Esophagus mucosa (tissue), 1 donor: ENCODE results near the gene TIMP3. TPM values are rescaled to one million over a fixed set of nuclear protein-coding genes. Genes with fewer than 3 reads are reported as not detected.
A peak's percentile ranks its signal among the peaks of the same experiment; 100 is the strongest.

Experiments
- ATAC-seq: fragments of 200-7000 bp; cut with Tn5 transposase; one replicate; pipeline ENCODE4 v1.9.1; 2020
- total RNA-seq: library from RNA; stranded (reverse); gene quantifications from one replicate; pipeline ENCODE4 v1.2.4, GENCODE V29; 2023
- donor health status: DM: yes; HTN: yes; CAD: no.

The TIMP3 gene
- total RNA-seq, 1 donor from 2014 or later, result 20.1 TPM

DNA sequence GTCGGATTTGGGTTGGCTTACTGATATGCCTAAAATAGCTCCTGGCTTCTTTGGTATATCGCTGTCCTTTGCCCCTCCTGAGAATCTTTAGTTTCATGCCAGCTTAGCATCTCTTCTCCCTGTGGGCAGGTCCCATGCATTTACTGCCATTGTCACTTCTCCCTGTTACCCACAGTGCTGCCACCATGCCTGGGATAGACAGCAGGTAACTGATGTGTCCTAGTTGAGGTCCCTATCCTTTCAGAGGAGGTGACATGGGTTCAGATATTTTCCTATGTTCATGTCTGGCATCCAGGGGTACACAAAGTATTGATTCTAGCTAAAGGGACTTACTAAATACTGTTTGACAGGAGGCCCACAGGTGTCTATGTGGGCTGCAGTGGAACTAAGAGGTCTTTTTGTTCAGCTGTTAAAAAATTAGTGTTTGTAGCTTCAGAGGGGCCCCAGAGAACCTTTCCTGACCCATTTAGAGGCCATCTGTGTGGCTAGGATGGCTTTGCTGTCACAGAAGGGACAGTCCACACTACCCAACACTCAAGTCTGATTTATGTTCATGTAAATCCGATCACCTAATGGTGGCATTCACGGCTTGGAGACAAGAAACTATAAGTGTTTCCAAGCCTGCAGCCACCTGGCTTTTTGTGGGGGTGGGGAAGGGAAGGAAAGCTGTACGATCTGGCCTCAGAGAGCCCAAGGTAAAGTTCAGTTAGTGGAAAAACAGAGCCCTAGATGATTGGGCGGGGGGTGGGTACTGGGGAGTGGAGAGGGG lies 8.5 kb downstream of the TIMP3 start:
- ATAC-seq, result no peak

GRCh38 chr22:32810555-32811133 lies 9.1 kb downstream of the TIMP3 start:
- no peak for ATAC-seq

DNA sequence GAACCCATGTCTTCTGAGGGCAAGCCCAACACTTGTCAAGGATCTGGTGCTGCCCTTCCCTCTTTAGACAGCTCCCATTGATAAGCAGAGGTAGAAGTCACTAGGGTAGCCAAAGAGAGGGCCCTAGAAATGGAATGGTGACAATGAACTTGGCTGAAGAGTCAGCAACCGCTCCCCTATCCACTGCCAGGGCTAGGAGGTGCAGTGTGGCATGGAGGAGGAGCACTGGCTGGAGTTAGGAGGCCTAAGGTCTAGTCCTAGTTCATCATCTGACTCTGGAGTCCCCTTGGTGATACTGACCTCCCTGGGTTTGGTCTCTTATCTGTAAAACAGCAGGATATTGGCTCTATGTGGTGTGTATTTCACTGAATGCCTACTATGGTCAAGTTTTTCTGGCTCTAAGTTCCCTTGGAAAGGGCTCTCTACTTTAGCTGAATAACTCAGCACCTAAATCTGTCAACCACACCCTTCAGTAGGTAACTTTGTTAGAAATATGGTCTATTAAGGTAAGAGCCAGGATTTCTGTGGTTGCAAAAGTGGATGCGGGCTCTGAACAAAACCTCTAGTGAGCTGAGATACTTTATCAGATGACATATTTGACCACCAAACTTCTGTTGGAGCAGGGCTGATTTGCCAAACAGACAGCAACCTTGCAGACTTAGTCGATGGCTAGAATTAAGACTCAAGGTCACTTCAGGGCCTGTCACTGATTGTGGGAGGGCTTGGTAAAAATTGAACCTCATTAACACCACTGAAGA lies 10.5 kb downstream of the TIMP3 start:
- ATAC-seq, result no peak

DNA sequence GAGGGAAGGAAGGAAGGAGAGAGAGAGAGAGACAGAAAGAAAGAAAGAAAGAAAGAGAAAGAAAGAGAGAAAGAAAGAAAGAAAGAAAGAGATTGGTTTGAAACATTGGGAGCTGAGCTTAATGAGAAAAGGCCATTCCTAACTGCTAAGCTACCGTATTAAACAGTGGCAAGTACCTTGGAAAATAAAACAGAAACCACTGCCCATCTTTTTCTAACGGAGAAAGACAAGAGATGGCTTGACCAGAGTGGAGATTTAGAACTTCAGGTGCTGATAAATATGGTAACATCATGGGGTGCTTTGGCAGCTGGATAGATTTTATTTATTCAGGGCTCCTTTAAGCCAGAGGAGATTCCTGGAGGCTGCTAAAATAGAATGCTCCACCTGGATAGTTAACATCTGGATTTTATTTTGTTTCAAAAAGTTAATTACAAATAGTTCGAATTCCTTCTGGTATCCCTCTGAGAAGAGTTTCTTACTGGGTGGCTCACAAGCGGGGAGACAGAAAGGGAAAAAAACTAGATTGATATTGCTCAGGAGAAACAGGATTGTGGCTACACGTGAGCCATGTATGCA lies 12.9 kb downstream of the TIMP3 start:
- no peak for ATAC-seq

- no peak for ATAC-seq
These were observed 13.6 kb downstream of the TIMP3 start for GRCh38 chr22:32815059-32815458.

DNA sequence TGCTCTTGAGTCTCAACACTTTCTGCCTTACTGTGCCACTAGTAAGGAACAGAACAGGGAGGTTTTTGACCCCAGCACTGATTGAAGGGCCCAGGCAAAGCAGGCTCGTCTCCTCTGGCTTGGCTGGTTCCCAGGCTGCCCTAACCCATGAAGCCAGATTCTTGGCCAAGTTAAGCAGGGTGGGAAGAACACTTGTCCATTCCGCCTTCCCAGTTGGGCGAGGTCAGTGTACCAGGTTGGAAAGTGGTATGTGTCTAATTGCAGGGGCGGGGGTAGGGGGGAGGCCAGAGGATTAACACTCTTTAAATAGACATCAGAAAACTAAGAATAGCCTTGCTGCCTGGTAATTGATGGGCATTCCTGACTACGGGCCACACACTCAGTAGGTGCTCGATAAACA lies 14.4 kb downstream of the TIMP3 start:
- no peak for ATAC-seq

DNA sequence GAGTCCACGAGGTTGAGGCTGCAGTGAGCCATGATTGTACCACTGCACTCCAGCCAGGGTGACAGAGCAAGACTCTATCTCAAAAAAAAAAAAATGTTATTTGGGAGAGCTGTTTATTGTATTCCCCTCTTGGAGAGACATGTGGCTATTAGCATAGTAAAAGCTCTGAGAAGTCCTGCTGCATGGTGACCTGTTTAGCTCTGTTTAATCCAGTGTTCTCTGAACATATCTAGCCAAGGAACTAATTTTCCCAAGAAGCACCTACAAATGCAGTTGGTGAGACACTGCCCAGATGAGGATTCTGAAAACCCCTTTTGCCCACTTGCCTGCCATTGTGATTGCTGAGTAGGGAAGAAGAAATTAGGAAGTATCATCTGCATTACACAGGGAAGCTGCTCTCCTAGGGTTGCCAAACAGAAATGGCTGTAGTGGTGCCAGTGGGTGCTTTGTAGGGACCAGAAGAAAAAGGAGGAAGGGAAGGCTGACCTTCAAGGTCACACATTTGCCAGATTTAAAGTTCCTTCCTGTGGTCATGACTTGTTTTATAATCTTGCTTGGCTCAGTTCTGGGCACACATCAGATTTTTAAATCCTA lies 15.7 kb downstream of the TIMP3 start:
- ATAC-seq, result no peak

GRCh38 chr22:32818446-32819115 lies 17.1 kb downstream of the TIMP3 start:
- ATAC-seq, result no peak

GRCh38 chr22:32819120-32819519 lies 17.6 kb downstream of the TIMP3 start:
- no peak for ATAC-seq

DNA sequence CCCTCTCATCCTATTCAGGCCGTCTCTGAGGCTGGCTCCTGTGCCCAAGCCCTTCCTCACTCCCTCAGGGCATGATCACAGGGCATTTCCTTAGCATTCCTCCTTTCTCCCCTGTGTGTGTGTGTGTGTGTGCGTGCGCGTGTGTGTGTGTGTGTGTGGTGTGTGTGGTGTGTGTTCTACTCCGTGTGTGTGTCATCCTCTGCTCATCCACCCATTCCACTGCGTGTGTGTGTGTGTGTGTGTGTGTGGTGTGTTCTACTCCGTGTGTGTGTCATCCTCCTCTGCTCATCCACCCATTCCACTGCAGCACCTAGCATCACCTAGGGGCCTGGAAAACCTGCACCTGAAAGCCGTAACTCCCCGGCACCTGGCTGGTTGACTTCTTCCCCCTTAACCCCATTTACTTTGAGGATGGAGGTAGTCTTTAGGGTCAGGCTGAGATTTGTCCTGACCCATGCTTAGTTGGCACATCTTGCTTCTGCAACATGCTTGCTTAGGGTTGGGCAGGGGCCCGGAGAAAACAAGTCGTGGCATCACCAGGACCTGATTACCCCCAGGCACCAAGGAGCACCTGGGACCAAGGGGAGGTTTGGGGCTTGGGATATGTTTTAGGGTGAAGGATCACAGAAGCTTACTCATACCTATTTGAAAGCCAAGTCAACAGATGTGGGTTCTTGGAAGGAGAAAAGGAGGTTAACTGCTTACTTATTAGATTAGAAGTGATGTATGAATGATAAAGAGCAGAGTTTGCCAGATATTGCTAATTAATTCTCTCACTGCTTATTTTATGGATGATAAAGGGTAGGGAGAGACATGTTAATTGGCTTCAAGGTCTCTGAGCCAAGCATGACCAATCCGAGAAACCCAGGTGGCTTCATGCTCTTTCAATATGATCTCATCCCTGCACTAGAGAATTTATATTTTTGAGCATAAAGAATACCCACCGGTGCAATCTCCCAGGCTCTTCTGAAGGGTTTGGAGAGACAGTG lies 18.9 kb downstream of the TIMP3 start:
- peak; percentile 53 for ATAC-seq

- no peak for ATAC-seq
These were observed 20.8 kb downstream of the TIMP3 start for GRCh38 chr22:32822179-32822877.

- ATAC-seq, result no peak
These were observed 21.7 kb downstream of the TIMP3 start for GRCh38 chr22:32823024-32823730.

DNA sequence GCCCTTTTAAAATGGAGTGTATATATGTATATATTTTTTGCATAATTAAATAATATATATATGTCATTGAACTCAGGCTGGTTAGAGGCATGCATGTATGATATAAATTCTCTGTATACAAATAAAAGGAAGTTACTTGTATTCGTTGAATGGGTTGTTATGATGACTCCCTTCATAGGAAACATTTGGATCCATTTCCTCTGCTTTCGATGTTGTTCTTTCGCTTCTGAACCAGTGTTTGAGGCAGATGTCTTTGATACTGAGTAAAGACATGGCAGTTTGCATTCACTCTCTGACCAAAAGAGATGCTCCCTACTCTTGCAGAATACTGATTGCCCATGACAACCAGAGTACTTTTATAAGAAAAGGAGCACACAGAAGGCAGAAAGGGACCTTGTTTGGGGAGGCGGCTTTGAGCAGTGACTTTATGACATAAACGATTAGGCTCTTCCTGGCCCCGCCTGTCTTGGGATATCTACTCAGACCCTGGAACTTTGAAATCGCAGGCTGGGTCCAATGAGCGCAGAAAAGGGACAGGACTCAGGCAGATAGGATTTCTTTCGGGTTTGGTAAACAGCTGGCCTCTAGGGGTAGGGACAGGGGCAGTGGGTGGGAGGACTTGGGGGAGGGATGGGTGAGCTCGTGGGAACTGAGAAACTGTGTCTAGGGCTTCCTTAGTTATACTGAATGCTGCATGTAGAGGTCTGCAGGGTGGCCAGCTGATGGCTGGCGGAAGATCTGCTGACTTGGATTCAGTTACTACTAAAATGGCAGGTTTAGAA lies 23.2 kb downstream of the TIMP3 start:
- no peak for ATAC-seq

- ATAC-seq, result no peak
These were observed 25.0 kb downstream of the TIMP3 start for GRCh38 chr22:32826537-32826936.

DNA sequence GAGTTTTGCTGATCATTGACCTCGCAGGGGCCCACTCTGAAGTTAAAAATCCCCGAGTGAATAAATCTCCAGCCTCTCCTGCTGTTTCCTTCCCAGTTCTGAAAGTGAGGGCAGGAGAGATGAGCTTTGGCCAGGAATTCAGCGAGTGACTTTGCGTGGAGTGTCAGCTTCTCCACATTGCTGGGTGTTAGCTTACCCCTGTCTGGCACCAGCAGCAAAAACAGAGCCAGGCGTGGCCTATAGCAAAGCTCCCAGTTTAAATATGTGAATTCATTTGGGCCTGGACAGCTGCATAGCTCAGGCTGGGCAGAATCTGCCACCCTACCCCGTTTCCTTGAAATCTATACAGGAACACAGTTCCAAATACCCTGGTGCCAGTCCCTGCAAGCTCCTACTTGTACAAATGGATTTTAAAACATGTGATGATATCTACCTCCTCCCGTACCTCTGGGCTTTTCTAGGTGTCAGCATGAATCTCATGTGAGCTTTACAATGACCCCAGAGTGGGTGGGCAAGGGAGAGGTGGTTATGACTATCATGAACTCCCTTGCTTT lies 25.6 kb downstream of the TIMP3 start:
- peak; percentile 37 for ATAC-seq

- no peak for ATAC-seq
These were observed 26.6 kb downstream of the TIMP3 start for GRCh38 chr22:32828150-32828549.

GRCh38 chr22:32828561-32828960 lies 27.1 kb downstream of the TIMP3 start:
- no peak for ATAC-seq

GRCh38 chr22:32829451-32829851 lies 27.9 kb downstream of the TIMP3 start:
- no peak for ATAC-seq

DNA sequence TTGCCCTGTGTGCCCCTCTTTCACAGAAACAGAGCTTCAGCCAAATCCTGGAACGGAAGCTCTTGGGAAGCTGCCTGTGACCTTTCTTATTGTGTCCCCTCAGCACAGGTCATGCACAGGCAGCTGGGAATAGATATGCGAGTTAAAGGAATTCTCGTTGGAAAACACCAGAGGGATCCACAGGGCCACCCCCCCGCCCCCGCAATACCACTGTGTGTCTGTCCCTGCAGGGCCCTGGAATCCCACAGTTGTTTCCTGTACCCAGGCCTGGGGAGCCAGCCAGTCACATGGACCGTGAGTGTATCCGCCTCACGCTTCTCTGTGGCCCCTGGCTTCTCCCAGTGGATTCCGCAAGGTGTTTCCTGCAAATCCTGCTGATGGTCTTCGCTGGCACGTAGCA lies 29.0 kb downstream of the TIMP3 start:
- peak; percentile 63 for ATAC-seq
